NCI-H187 treated with DMSO at 0.1 percent for 48 hours (cell line): ENCODE data around the gene PRKCH.
A peak's percentile ranks its signal among the peaks of the same experiment; 100 is the strongest.

Experiments used
- DNase-seq: peaks from one replicate; lab custom pipeline; 2025; lab: John Stamatoyannopoulos, UW

PRKCH gene

GRCh38 chr14:61569308-61569707 is 247.9 kb downstream of the PRKCH start:
- no peak for DNase-seq

GRCh38 chr14:61569812-61570548 is 248.6 kb downstream of the PRKCH start:
- DNase-seq: no peak

GRCh38 chr14:61570549-61571290 is 249.3 kb downstream of the PRKCH start:
- DNase-seq: peak; percentile 73

- no peak for DNase-seq
These were observed 250.5 kb downstream of the PRKCH start for GRCh38 chr14:61571917-61572316.

- no peak for DNase-seq
These were observed 251.9 kb downstream of the PRKCH start for GRCh38 chr14:61573321-61573720.

- no peak for DNase-seq
These were observed 252.6 kb downstream of the PRKCH start for GRCh38 chr14:61573748-61574513.

GRCh38 chr14:61574514-61574807 is 253.1 kb downstream of the PRKCH start:
- DNase-seq: no peak

- DNase-seq: no peak
These were observed 253.7 kb downstream of the PRKCH start for GRCh38 chr14:61575126-61575525.

GRCh38 chr14:61575551-61576150 is 254.3 kb downstream of the PRKCH start:
- DNase-seq: no peak

- DNase-seq: no peak
These were observed 256.1 kb downstream of the PRKCH start for GRCh38 chr14:61577506-61577931.

- no peak for DNase-seq
These were observed 257.4 kb downstream of the PRKCH start for GRCh38 chr14:61578745-61579144.

- DNase-seq: no peak
These were observed 260.0 kb downstream of the PRKCH start for GRCh38 chr14:61581340-61581739.

GRCh38 chr14:61581955-61582615 is 260.7 kb downstream of the PRKCH start:
- DNase-seq: no peak

GRCh38 chr14:61582815-61583214 is 261.4 kb downstream of the PRKCH start:
- DNase-seq: no peak

GRCh38 chr14:61584331-61584741 is 263.0 kb downstream of the PRKCH start:
- no peak for DNase-seq

- DNase-seq: no peak
These were observed 264.5 kb downstream of the PRKCH start for GRCh38 chr14:61585598-61586543.

GRCh38 chr14:61586544-61587055 is 265.2 kb downstream of the PRKCH start:
- DNase-seq: no peak

- no peak for DNase-seq
These were observed 265.8 kb downstream of the PRKCH start for GRCh38 chr14:61587081-61587713.

- peak; percentile 36 for DNase-seq
These were observed 267.1 kb downstream of the PRKCH start for GRCh38 chr14:61588419-61588901.
